Measurements from ENCODE around the gene TRMT1. TPM values are rescaled to one million over a fixed set of nuclear protein-coding genes. Genes with fewer than 3 reads are reported as not detected.

Gene TRMT1
- total RNA-seq, 1 donor from 2014 or later = 33.2 TPM

- no peak for DNase-seq (ENCODE audit: low spot score)
These were observed 11.5 kb upstream of the TRMT1 start for GRCh38 chr19:13127811-13128575.

GRCh38 chr19:13127051-13127450 is 10.5 kb upstream of the TRMT1 start:
- DNase-seq (ENCODE audit: low spot score) = no peak

GRCh38 chr19:13122980-13123957 is 6.7 kb upstream of the TRMT1 start:
- DNase-seq (ENCODE audit: low spot score) = no peak

GRCh38 chr19:13122275-13122878 is 5.8 kb upstream of the TRMT1 start:
- DNase-seq (ENCODE audit: low spot score) = no peak

GRCh38 chr19:13121551-13122274 is 5.2 kb upstream of the TRMT1 start:
- no peak for DNase-seq (ENCODE audit: low spot score)

GRCh38 chr19:13120817-13121216 is 4.3 kb upstream of the TRMT1 start:
- DNase-seq (ENCODE audit: low spot score) = no peak

GRCh38 chr19:13120031-13120430 is 3.5 kb upstream of the TRMT1 start:
- no peak for DNase-seq (ENCODE audit: low spot score)

GRCh38 chr19:13119627-13120026 is 3.1 kb upstream of the TRMT1 start:
- no peak for DNase-seq (ENCODE audit: low spot score)

GRCh38 chr19:13118424-13119193 is 2.1 kb upstream of the TRMT1 start:
- no peak for DNase-seq (ENCODE audit: low spot score)

- peak; percentile 96 for DNase-seq (ENCODE audit: low spot score)
These were observed 1.4 kb upstream of the TRMT1 start, which contains the start of gene NACC1 for GRCh38 chr19:13117772-13118423. Gene NACC1, plus strand, starts transcription at chr19:13118264. Its CDS starts 16,944 bp downstream, at chr19:13135208.

- DNase-seq (ENCODE audit: low spot score) = no peak
These were observed 734 bp upstream of the TRMT1 start for GRCh38 chr19:13117176-13117771.

- DNase-seq (ENCODE audit: low spot score) = no peak
These were observed 631 bp downstream of the TRMT1 start for GRCh38 chr19:13115936-13116281.

- DNase-seq (ENCODE audit: low spot score) = no peak
These were observed 4.0 kb downstream of the TRMT1 start for GRCh38 chr19:13112555-13112954.

GRCh38 chr19:13110099-13110610 is 6.4 kb downstream of the TRMT1 start:
- no peak for DNase-seq (ENCODE audit: low spot score)

GRCh38 chr19:13109361-13110098 is 7.0 kb downstream of the TRMT1 start:
- DNase-seq (ENCODE audit: low spot score) = no peak

- no peak for DNase-seq (ENCODE audit: low spot score)
These were observed 11.5 kb downstream of the TRMT1 start for GRCh38 chr19:13104848-13105711.

- DNase-seq (ENCODE audit: low spot score) = no peak
These were observed 12.1 kb downstream of the TRMT1 start for GRCh38 chr19:13104360-13104847.
